Stomach (tissue), 4 donors: ENCODE measurements around the gene STRIP1.

Experiments used
- POLR2A ChIP-seq, 4 donors: fragments of 450-650 bp; IDR thresholded peaks; one replicate each; pipeline ENCODE4 v1.6.1; 2016; ENCODE audit warnings: antibody characterized with exemption in 4 of 4, control low read depth in 2 of 4, mild to moderate bottlenecking in 1 of 4, moderate library complexity in 1 of 4
- TF ChIP-seq, protein P1 (sequence below), 7 experiments: fragments of 450-650 bp in 4 of 7; fragments of 200-600 bp in 3 of 7; sonication (generic) in 3 of 7; IDR thresholded peaks; one replicate each; pipeline ENCODE4 v1.5.1; 2016 to 2019; ENCODE audit warnings: antibody characterized with exemption in 7 of 7, control low read depth in 2 of 7, mild to moderate bottlenecking in 1 of 7

DNA sequence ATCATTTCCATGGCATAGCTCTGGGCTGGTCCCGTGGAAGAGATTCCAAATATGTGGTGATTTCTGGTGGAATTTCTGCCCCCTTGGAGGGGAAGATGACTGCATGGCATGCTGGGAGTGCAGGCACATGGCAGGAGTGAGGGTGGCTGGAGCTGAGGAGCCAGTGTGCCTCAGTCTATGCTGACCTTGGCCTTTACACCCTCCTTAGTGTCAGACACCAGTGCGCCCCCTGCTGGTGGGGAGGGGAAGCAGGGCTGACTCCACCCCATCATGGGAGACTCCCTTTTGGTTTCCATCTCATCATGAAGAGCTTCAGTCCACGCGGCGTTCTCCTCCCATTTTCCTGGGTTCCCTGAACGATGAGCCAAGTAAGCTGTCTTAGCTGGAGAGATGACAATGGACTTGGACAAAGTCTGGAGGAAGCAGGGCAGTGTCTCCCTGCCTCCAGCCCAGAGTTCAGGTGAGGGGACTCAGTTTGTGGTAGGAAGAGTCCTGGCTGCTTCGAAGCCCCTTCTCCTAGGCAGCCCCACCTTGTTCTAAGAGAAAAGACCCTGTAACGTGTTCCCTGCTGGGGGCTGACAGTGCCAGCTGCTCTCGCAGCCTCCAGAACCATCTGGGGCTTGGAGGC lies 25.7 kb downstream of the STRIP1 start:
- TF ChIP-seq, protein P1, sequence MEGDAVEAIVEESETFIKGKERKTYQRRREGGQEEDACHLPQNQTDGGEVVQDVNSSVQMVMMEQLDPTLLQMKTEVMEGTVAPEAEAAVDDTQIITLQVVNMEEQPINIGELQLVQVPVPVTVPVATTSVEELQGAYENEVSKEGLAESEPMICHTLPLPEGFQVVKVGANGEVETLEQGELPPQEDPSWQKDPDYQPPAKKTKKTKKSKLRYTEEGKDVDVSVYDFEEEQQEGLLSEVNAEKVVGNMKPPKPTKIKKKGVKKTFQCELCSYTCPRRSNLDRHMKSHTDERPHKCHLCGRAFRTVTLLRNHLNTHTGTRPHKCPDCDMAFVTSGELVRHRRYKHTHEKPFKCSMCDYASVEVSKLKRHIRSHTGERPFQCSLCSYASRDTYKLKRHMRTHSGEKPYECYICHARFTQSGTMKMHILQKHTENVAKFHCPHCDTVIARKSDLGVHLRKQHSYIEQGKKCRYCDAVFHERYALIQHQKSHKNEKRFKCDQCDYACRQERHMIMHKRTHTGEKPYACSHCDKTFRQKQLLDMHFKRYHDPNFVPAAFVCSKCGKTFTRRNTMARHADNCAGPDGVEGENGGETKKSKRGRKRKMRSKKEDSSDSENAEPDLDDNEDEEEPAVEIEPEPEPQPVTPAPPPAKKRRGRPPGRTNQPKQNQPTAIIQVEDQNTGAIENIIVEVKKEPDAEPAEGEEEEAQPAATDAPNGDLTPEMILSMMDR (IDR thresholded peaks at IDR 0.05): peak in 5 of 7 experiments; percentile 29 to 75 (median 55)
- no peak for TF ChIP-seq POLR2A (IDR thresholded peaks at IDR 0.05)
